ACC112 (cell line): Measurements from ENCODE around the gene NTF4.

Experiments used
- H2AFZ ChIP-seq: fragments of 200-600 bp; sonication (generic); one replicate; pipeline ENCODE4 v1.6.0; 2017; ENCODE audit warnings: antibody characterized with exemption, low read length; ENCODE audit not compliant: unreplicated experiment
- H3K27ac ChIP-seq: fragments of 200-600 bp; sonication (generic); 2 replicates; pipeline ENCODE4 v1.5.1; 2014; ENCODE audit warnings: low read depth, mild to moderate bottlenecking, antibody characterized with exemption, low read length, moderate library complexity
- H3K27me3 ChIP-seq: fragments of 200-600 bp; sonication (generic); 2 replicates; pipeline ENCODE4 v1.6.1; 2014; ENCODE audit warnings: mild to moderate bottlenecking, antibody characterized with exemption, low read length, moderate library complexity, mixed read lengths; ENCODE audit not compliant: insufficient read depth
- H3K36me3 ChIP-seq: fragments of 200-600 bp; sonication (generic); 2 replicates; pipeline ENCODE4 v1.6.1; 2016; ENCODE audit warnings: mild to moderate bottlenecking, antibody characterized with exemption, low read length, moderate library complexity, mixed read lengths; ENCODE audit not compliant: insufficient read depth
- H3K4me1 ChIP-seq: fragments of 200-600 bp; sonication (generic); one replicate; pipeline ENCODE4 v1.6.1; 2016; ENCODE audit warnings: low read length, mixed read lengths; ENCODE audit not compliant: insufficient read depth, unreplicated experiment, control insufficient read depth
- H3K4me3 ChIP-seq: fragments of 200-600 bp; sonication (generic); 2 replicates; pipeline ENCODE4 v1.5.1; 2014; ENCODE audit warnings: mild to moderate bottlenecking, low read depth, low read length
- H3K79me2 ChIP-seq: fragments of 200-600 bp; sonication (generic); one replicate; pipeline ENCODE4 v1.6.0; 2016; ENCODE audit warnings: low read length; ENCODE audit not compliant: control insufficient read depth, unreplicated experiment, insufficient read depth

Gene NTF4

DNA sequence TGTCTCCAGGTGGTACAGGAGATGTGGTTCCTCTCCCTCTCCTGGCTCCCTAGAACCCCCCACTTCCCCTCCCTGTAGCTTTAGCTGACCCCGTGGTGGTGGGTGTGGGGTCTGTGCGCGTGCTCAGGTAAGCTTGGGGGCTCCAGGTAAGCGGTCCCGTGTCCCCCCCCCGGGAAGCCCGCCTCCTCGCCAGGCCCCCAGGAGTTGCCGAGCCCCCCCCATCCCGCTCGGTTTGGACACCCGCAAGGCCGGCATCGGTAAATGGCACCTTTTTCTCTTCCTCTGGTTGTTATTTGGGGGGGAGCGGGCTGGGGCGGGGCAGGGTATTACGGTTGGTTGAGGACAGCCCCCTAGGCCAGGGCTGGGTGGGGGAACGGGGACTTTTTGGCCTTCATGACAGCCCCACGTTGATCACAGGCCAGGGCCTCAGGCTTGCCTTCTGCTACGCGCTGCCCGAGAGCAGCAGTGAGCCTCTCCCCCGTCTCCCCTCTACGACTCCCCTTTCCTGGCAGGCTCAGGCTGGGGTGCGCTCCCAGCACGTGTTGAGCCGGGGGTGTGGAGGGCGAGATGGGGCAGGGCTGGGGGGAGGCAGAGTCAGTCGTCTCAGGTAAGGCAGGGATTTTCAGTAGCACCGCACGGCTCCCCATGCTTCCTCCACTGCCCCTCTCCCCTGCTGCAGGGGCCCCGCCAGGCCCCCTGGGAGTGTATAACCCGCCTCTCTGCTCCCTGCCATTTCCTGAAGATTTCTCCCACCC lies 38.9 kb upstream of the NTF4 start:
- H3K79me2 ChIP-seq = peaks cover 3% of the 10 kb centered on the region
- no peaks in the 10 kb centered on the region for H3K4me1 ChIP-seq
- H3K27me3 ChIP-seq = no peaks in the 10 kb centered on the region
- no peak overlapping the region for H3K4me3 ChIP-seq
- H3K27ac ChIP-seq = no peak overlapping the region
- peaks cover 8% of the 10 kb centered on the region for H3K36me3 ChIP-seq
- H2AFZ ChIP-seq = no peak overlapping the region

- Histone ChIP-seq H3K27ac (no peak overlapping the region), H3K79me2 (peaks cover 13% of the 10 kb centered on the region), H3K36me3 (peaks cover 18% of the 10 kb centered on the region), H2AFZ (no peak overlapping the region), H3K4me1 (no peaks in the 10 kb centered on the region), H3K27me3 (no peaks in the 10 kb centered on the region), H3K4me3 (no peak overlapping the region)
Observed at GRCh38 chr19:49102303-49102702, 37.7 kb upstream of the NTF4 start.

DNA sequence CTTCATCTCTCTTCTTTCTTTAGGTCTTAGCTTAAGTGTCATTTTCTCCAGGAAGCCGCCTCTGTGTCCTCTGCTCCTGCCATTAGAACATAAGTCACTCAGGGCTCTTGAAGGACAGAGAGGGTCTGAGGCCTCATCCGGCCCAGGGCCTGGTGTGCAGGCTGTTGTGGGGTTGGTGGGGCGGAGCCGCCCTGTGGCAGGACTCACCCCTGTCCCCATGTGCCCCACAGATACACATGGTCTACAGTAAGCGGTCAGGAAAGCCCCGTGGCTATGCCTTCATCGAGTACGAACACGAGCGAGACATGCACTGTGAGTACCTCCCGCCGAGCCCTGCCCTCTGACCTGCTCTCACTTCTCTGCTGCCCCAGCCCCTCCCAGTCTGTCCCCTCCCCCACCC lies 36.5 kb upstream of the NTF4 start:
- peaks cover 13% of the 10 kb centered on the region for H3K79me2 ChIP-seq
- H2AFZ ChIP-seq = no peak overlapping the region
- no peaks in the 10 kb centered on the region for H3K27me3 ChIP-seq
- H3K36me3 ChIP-seq = peaks cover 18% of the 10 kb centered on the region
- H3K4me3 ChIP-seq = no peak overlapping the region
- no peak overlapping the region for H3K27ac ChIP-seq
- no peaks in the 10 kb centered on the region for H3K4me1 ChIP-seq

DNA sequence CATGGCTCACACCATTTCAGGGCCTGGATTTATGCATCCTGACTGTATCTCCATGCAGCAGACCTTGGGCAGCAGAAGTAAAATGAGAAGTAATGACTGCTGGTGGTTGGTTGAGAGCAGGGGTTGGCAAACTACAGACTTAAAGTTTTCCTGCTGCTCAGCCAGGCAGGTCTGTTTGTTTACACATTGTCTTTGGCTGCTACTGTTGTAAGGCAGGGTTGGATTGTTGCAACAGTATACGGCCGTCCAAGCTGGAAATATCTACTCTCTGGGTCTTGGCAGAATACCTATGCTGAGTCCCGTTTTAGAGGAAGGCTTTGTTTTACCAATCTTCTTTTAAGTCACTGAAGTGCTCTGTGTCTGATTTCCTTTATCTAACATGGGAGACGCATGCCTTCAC lies 34.2 kb upstream of the NTF4 start:
- Histone ChIP-seq H3K27ac (no peak overlapping the region), H3K36me3 (peaks cover 16% of the 10 kb centered on the region), H3K4me1 (no peaks in the 10 kb centered on the region), H3K4me3 (no peak overlapping the region), H3K27me3 (no peaks in the 10 kb centered on the region), H2AFZ (no peak overlapping the region), H3K79me2 (peaks cover 13% of the 10 kb centered on the region)

GRCh38 chr19:49097453-49098288 lies 33.1 kb upstream of the NTF4 start:
- H3K4me3 ChIP-seq = no peak overlapping the region
- no peak overlapping the region for H3K27ac ChIP-seq
- H3K79me2 ChIP-seq = peaks cover 13% of the 10 kb centered on the region
- no peaks in the 10 kb centered on the region for H3K27me3 ChIP-seq
- H2AFZ ChIP-seq = no peak overlapping the region
- H3K4me1 ChIP-seq = no peaks in the 10 kb centered on the region
- H3K36me3 ChIP-seq = peaks cover 16% of the 10 kb centered on the region

DNA sequence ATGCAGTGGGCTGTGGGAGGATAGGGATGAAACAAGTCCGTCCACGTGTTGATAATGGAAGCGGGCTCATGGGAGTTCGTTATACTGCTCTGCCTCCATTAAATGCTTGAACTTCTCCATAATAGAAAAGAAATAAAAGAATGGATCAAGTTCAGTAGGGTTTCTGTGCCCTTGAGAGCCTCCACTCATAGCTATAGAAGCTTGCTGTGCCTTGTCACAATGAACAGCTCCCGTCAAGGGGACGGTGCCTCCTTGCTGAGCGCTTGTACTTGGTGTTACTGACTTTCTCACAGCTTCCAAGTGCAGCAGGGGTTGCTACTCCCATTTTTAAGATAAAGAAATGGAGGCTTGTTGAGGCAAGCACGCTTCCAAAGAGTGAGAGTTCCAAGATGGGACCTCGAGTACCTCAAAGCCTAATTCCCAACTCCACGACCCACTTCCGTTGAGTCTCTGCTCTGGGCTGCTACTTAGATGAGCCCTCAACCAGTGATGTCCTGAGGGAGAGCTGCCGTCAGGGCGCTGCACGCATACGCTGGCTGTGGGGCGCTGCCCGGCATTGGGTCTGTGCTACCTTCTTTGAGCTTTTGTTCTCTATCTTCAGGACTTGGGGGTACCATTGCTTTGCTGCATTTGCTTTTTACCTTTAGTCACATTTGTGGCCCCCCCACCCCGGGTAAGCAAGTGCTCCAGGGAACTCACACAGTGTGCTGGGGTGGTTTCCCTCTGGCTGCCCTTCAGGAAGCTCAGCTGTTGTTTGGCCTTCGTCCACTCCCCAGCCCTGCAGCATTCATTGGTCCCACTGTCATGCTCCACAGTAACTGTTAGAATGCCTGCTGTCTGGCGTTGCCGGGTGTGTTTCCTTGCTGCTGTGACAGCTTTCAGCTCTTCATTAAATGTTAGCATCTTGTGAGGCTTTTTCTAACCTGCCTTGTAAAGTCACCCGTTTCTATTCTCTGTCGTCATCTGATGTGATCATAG lies 30.2 kb upstream of the NTF4 start:
- Histone ChIP-seq H3K79me2 (peaks cover 33% of the 10 kb centered on the region), H3K4me3 (no peak overlapping the region), H3K36me3 (peaks cover 27% of the 10 kb centered on the region), H3K27ac (no peak overlapping the region), H3K4me1 (no peaks in the 10 kb centered on the region), H2AFZ (no peak overlapping the region), H3K27me3 (no peaks in the 10 kb centered on the region)

DNA sequence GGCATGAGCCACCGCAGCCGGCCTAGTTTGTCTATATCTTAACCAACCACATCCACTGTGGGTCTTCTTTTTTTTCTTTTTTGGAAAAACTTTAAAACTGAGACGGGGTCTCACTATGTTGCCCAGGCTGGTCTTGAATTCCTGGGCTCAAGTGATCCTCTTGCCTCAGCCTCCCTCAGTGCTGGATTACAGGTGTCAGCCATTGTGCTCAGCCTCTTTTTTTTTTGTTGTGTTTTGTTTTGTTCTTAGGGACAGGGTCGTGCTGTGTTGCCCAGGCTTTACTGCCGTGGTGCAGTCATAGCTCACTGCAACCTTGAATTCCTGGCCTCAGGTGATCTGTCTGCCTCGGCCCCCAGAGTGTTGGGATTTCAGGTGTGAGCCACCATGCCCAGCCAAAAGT lies 28.1 kb upstream of the NTF4 start:
- H3K4me1 ChIP-seq = no peaks in the 10 kb centered on the region
- H3K36me3 ChIP-seq = peaks cover 19% of the 10 kb centered on the region
- H3K27me3 ChIP-seq = no peaks in the 10 kb centered on the region
- H3K27ac ChIP-seq = no peak overlapping the region
- H3K79me2 ChIP-seq = peaks cover 37% of the 10 kb centered on the region
- H2AFZ ChIP-seq = no peak overlapping the region
- H3K4me3 ChIP-seq = no peak overlapping the region

DNA sequence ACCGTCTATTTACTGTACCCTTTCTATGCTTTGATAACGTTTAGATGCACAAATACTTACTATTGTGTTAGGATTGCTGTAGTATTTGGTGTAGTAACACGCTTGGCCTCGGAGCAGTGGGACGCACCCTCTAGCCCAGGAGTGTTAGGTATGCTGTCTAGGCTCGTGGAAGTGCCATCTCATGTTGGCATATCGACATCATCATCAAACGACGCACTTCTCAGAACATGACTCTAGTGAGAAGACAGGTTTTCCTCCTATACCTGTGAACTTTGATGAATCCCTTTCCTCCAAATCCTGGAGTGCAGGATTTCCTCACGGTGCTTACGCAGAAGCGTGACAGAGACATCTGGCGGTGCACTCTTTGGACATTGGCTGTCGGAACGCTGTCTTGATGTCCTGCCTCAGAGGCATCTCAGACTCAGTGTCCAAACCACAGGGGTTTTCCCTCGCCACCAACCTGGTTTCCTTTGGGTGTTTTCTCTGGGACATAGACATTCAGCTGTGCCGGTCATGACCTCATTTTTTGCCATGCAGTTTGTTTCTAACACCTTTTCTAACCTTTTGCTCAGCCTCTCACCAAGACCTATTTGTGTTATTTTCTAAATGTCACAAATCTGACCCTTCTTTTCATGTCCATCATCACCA lies 26.9 kb upstream of the NTF4 start:
- Histone ChIP-seq H3K4me3 (no peak overlapping the region), H3K27ac (no peak overlapping the region), H3K36me3 (peaks cover 19% of the 10 kb centered on the region), H3K4me1 (peaks cover 4% of the 10 kb centered on the region), H3K79me2 (peaks cover 46% of the 10 kb centered on the region), H3K27me3 (no peaks in the 10 kb centered on the region), H2AFZ (no peak overlapping the region)

- H3K27me3 ChIP-seq = no peaks in the 10 kb centered on the region
- peak overlapping the region; percentile 85 for H3K4me3 ChIP-seq
- H3K4me1 ChIP-seq = peaks cover 4% of the 10 kb centered on the region
- H2AFZ ChIP-seq = no peak overlapping the region
- peaks cover 49% of the 10 kb centered on the region for H3K79me2 ChIP-seq
- peaks cover 17% of the 10 kb centered on the region for H3K36me3 ChIP-seq
- H3K27ac ChIP-seq = peak overlapping the region; percentile 79; the same call in 1 of the 2 replicates
Observed at GRCh38 chr19:49086296-49086695, 21.7 kb upstream of the NTF4 start.

DNA sequence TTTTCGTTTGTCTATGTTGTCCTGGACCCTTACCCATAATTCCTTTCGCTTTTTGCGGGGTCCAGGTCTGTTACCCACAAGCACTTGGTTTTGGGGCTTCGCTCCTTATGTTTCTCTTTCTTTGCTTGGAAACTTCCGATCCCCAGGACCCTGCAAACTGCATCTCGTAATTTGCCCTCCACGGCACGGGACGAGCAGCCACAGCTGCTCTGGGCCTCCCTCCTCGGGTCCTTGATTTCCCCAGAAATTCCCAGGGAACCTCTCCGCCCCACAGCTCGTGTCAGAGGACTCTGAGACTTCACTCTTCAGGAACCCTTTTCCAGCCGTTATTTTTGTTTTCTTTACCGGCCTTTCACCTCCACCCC lies 21.2 kb upstream of the NTF4 start:
- Histone ChIP-seq H3K27me3 (no peaks in the 10 kb centered on the region), H3K27ac (peak overlapping the region; percentile 79), H3K4me3 (peak overlapping the region; percentile 85), H2AFZ (no peak overlapping the region), H3K4me1 (peaks cover 4% of the 10 kb centered on the region), H3K79me2 (peaks cover 48% of the 10 kb centered on the region), H3K36me3 (peaks cover 16% of the 10 kb centered on the region)
